Endothelial cell of umbilical vein (primary cell): ENCODE data around the gene USHBP1. TPM values are rescaled to one million over a fixed set of nuclear protein-coding genes. Genes with fewer than 3 reads are reported as not detected.

Source experiments
- BruUV-seq: library from RNA; stranded (reverse); fragments of 400-500 nt; replicated peaks from 2 replicates; lab custom pipeline; 2021; lab: Mats Ljungman, UMichigan
- CTCF ChIA-PET: fragments of 300-600, 350-600 bp; sonication (Branson Sonifier 250); formaldehyde crosslinking; loops from one replicate; lab custom pipeline; 2021; ENCODE audit warnings: antibody characterized with exemption, inconsistent platforms; lab: Charles Lee
- POLR2A ChIA-PET: fragments of 300-600, 350-600 bp; sonication (Branson Sonifier 250); formaldehyde crosslinking; loops from one replicate; lab custom pipeline; 2021; ENCODE audit warnings: antibody characterized with exemption, inconsistent platforms; lab: Charles Lee
- DNase-seq: peaks from one replicate; pipeline ENCODE4 v3.0.0-alpha.2; 2011; ENCODE audit warnings: low read depth, low spot score
- FAIRE-seq: peaks from 2 replicates; lab custom pipeline; 2011; peaks lifted over from hg19 to GRCh38; lab: Jason Lieb, UNC
- H2AFZ ChIP-seq: 2 replicates; pipeline ENCODE4 v1.6.0; 2012; ENCODE audit warnings: low read depth, low read length, control low read depth, inconsistent platforms
- H3K27ac ChIP-seq: 2 replicates; pipeline ENCODE4 v1.5.1; 2011; ENCODE audit warnings: low read depth, mild to moderate bottlenecking, control low read depth, low read length, moderate library complexity; ENCODE audit not compliant: insufficient read depth
- H3K27me3 ChIP-seq, 2 experiments: 2 replicates each; pipeline versions ENCODE4 v1.6.0 to v1.6.1; 2011; ENCODE audit warnings: low read length in 2 of 2, mixed read lengths in 1 of 2; ENCODE audit not compliant: control insufficient read depth in 2 of 2, insufficient read depth in 2 of 2
- H3K36me3 ChIP-seq, 2 experiments: 2 replicates in 1 of 2; 3 replicates in 1 of 2; pipeline ENCODE4 v1.5.1; 2011; ENCODE audit warnings: low read length in 2 of 2, mild to moderate bottlenecking in 1 of 2, moderate library complexity in 1 of 2; ENCODE audit not compliant: control insufficient read depth in 2 of 2, insufficient read depth in 2 of 2; ENCODE audit errors: extremely low read depth in 1 of 2
- H3K4me1 ChIP-seq: 3 replicates; pipeline ENCODE4 v1.5.1; 2011; ENCODE audit warnings: mild to moderate bottlenecking, low read length; ENCODE audit not compliant: control insufficient read depth, insufficient read depth; ENCODE audit errors: extremely low read depth
- H3K4me2 ChIP-seq: 2 replicates; pipeline ENCODE4 v1.6.1; 2011; ENCODE audit warnings: low read length, control low read depth, mixed read lengths; ENCODE audit not compliant: insufficient read depth
- H3K4me3 ChIP-seq, 3 experiments: fragments of 200-600 bp in 1 of 3; sonication (generic), shearing (Covaris generic) in 1 of 3; replicated peaks in 1 of 3; 2 replicates each; pipeline ENCODE4 v1.5.1; 2011 to 2016; ENCODE audit warnings: control low read depth in 3 of 3, low read length in 3 of 3, mild to moderate bottlenecking in 2 of 3, inconsistent platforms in 1 of 3, low read depth in 1 of 3, moderate library complexity in 1 of 3; ENCODE audit not compliant: insufficient read depth in 1 of 3
- H3K79me2 ChIP-seq: 2 replicates; pipeline ENCODE4 v1.6.0; 2012; ENCODE audit warnings: low read length, inconsistent platforms; ENCODE audit not compliant: control insufficient read depth, insufficient read depth
- H3K9ac ChIP-seq: replicated peaks from 2 replicates; pipeline ENCODE3; 2011; ENCODE audit warnings: low read length, control low read depth; ENCODE audit not compliant: insufficient read depth; ENCODE audit errors: extremely low read depth
- H3K9me1 ChIP-seq: replicated peaks from 3 replicates; pipeline ENCODE4 v1.6.0; 2011; ENCODE audit warnings: mild to moderate bottlenecking, low read length; ENCODE audit not compliant: control insufficient read depth, insufficient read depth; ENCODE audit errors: extremely low read depth
- H3K9me3 ChIP-seq: replicated peaks from 2 replicates; pipeline ENCODE4 v1.5.1; 2012; ENCODE audit warnings: low read length, inconsistent platforms; ENCODE audit not compliant: control insufficient read depth, insufficient read depth
- H4K20me1 ChIP-seq: replicated peaks from 2 replicates; pipeline ENCODE3; 2011; ENCODE audit warnings: mild to moderate bottlenecking, low read length; ENCODE audit not compliant: control insufficient read depth, insufficient read depth; ENCODE audit errors: extremely low read depth
- FOS ChIP-seq: IDR thresholded peaks from 2 replicates; pipeline ENCODE4 v1.6.1; 2011; ENCODE audit warnings: mild to moderate bottlenecking, low read length, moderate library complexity, borderline replicate concordance; ENCODE audit not compliant: insufficient read depth
- GATA2 ChIP-seq: IDR thresholded peaks from 2 replicates; pipeline ENCODE4 v1.7.0; 2011; ENCODE audit warnings: low read depth, mild to moderate bottlenecking, moderate library complexity, mixed read lengths, low read length; ENCODE audit not compliant: insufficient read length, insufficient read depth
- JUN ChIP-seq: IDR thresholded peaks from 2 replicates; pipeline ENCODE4 v1.6.1; 2011; ENCODE audit warnings: borderline replicate concordance, low read depth; ENCODE audit not compliant: insufficient read length, insufficient read depth
- MYC ChIP-seq: IDR thresholded peaks from one replicate; pipeline ENCODE4 v1.6.1; 2011; ENCODE audit warnings: mild to moderate bottlenecking, low read depth, low read length
- POLR2A ChIP-seq: IDR thresholded peaks from 2 replicates; pipeline ENCODE4 v1.6.1; 2012; ENCODE audit warnings: low read depth, mild to moderate bottlenecking, control low read depth, low read length
- POLR2AphosphoS5 ChIP-seq: IDR thresholded peaks from 2 replicates; pipeline ENCODE4 v1.6.1; 2012; ENCODE audit warnings: low read depth, mild to moderate bottlenecking, control low read depth, low read length, moderate library complexity; ENCODE audit not compliant: insufficient read depth
- dilution Hi-C: fragments of 300-500 bp; cut with MboI; formaldehyde crosslinking; loops from one replicate; pipeline ENCODE4 v1.15.0; 2019; ENCODE audit warnings: low sequenced_read_pairs; ENCODE audit not compliant: extremely low pct_ligation_motif_present
- intact Hi-C: fragments of 100-400 bp; cut with micrococcal nuclease; formaldehyde crosslinking; loops from one replicate; pipeline ENCODE4 v1.10.0; 2022
- polyA plus RNA-seq, 4 experiments: library from polyadenylated mRNA; depleted of rRNA in 3 of 4; stranded (reverse) in 3 of 4; unstranded in 1 of 4; fragments of >200 nt; gene quantifications; 2 replicates each; pipeline versions ENCODE4 v1.2.1 to v1.2.3, GENCODE V29; 2011 to 2012; ENCODE audit warnings: missing spikeins in 1 of 4
- total RNA-seq: library from RNA; stranded (reverse); gene quantifications from 2 replicates; pipeline ENCODE4 v1.2.3, GENCODE V29; 2021
- TF ChIP-seq, protein P1 (sequence below): IDR thresholded peaks from 2 replicates; pipeline ENCODE4 v1.6.1; 2011; ENCODE audit not compliant: insufficient read depth, insufficient read length
- TF ChIP-seq, protein P2 (sequence below), 2 donors: IDR thresholded peaks; 1 replicate in 1 of 2; 2 replicates in 1 of 2; pipeline ENCODE4 v1.5.1; 2011; ENCODE audit warnings: low read length in 2 of 2, mild to moderate bottlenecking in 2 of 2, moderate library complexity in 2 of 2, control low read depth in 1 of 2, inconsistent platforms in 1 of 2, low read depth in 1 of 2; ENCODE audit not compliant: insufficient read depth in 1 of 2; ENCODE audit errors: extremely low read depth in 1 of 2

USHBP1 gene
- total and polyA plus RNA-seq, 2 donors (not counting 3 experiments of a cell fraction or from before 2014, with no cell fraction given): 14.8 to 20.4 TPM

DNA sequence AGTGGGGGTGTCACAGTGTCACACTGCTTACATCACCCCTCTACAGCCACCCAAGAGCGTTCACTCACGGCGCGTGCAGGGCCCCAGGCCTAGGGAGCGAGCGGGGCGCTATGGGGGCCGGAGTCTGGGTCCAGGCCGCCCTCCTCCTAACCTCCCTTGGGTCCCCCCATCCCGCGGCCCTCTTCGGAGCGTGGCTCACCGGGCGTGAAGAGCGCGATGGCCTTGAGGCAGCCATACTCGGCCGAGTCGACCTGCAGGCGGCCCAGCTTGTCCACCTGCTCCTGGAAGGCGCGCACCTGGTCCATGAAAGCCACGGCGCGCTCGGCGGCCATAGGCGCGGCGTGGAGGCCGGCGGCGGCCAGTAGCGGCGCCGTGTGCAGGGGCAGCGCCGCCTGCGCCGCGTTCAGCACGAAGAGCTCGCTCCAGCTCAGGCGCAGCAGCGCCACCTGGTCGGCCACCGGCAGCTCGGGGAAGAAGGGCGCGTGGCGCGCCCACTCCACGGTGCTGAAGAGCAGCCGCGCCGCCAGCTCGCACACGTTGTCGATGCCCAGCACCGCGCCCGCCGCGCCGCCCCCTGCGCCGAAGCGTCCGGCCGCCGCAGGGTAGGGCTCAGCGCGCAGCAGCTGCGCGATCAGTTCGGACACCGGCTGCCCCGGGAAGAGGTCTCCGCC lies 29.1 kb downstream of the USHBP1 start:
- no TSS peak for BruUV-seq
- peaks cover 11% of the 10 kb centered on the region for H3K4me1 ChIP-seq
- H3K79me2 ChIP-seq: peaks cover 18% of the 10 kb centered on the region
- H3K9me1 ChIP-seq: no peaks in the 10 kb centered on the region
- peak; percentile 80 for DNase-seq
- no peaks in the 10 kb centered on the region for H4K20me1 ChIP-seq
- POLR2A ChIA-PET: interaction anchor here (1.0 to 1.1 kb wide), 2 partner anchors 9 to 46 kb away, joined by 4 to 5 read pairs; partner anchors contain the start of genes ANKLE1 and OCEL1
- peak; percentile 67 for FAIRE-seq
- peak overlapping the region; percentile 13 for H3K9ac ChIP-seq
- H2AFZ ChIP-seq: peak overlapping the region; percentile 31
- H3K27ac ChIP-seq: no peak overlapping the region
- intact Hi-C loops: loop anchor here (1.0 to 2.0 kb wide), 2 partner anchors 30 to 31 kb away; partner anchors contain the start of gene BABAM1
- H3K27me3 ChIP-seq: no peaks in the 10 kb centered on the region
- peaks cover 4 to 11% of the 10 kb centered on the region in 2 experiments for H3K36me3 ChIP-seq
- H3K9me3 ChIP-seq: no peaks in the 10 kb centered on the region
- TF ChIP-seq JUN (no peak), FOS (no peak), MYC (peak; percentile 84), GATA2 (no peak), POLR2AphosphoS5 (peak; percentile 33), POLR2A (no peak)
- TF ChIP-seq, protein P1, sequence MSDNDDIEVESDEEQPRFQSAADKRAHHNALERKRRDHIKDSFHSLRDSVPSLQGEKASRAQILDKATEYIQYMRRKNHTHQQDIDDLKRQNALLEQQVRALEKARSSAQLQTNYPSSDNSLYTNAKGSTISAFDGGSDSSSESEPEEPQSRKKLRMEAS: peak; percentile 42
- TF ChIP-seq, protein P2, sequence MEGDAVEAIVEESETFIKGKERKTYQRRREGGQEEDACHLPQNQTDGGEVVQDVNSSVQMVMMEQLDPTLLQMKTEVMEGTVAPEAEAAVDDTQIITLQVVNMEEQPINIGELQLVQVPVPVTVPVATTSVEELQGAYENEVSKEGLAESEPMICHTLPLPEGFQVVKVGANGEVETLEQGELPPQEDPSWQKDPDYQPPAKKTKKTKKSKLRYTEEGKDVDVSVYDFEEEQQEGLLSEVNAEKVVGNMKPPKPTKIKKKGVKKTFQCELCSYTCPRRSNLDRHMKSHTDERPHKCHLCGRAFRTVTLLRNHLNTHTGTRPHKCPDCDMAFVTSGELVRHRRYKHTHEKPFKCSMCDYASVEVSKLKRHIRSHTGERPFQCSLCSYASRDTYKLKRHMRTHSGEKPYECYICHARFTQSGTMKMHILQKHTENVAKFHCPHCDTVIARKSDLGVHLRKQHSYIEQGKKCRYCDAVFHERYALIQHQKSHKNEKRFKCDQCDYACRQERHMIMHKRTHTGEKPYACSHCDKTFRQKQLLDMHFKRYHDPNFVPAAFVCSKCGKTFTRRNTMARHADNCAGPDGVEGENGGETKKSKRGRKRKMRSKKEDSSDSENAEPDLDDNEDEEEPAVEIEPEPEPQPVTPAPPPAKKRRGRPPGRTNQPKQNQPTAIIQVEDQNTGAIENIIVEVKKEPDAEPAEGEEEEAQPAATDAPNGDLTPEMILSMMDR (IDR thresholded peaks at IDR 0.05; ENCODE audit: extremely low read depth in 1 of 2, insufficient read depth in 1 of 2, low read depth in 1 of 2, low read length in 2 of 2): peak; percentile 35 to 66
- CTCF ChIA-PET: interaction anchor here (0.6 to 1.8 kb wide), 20 partner anchors 8 to 521 kb away, joined by 3 to 16 read pairs (median 4); partner anchors contain the start of genes BABAM1, OCEL1 and USE1
- peak overlapping the region; percentile 88 for H3K4me2 ChIP-seq
- peak overlapping the region; percentile 24 to 46 (median 45) for H3K4me3 ChIP-seq
- dilution Hi-C loops: no loop called here
